Activated CD8-positive, alpha-beta memory T cell treated with anti-CD3 and anti-CD28 coated beads, Interleukin-2, amount 10 ng/mL, durations not matched to agents 7 days and 5 days (primary cell): Measurements from ENCODE around the gene ERMN. TPM values are rescaled to one million over a fixed set of nuclear protein-coding genes. Genes with fewer than 3 reads are reported as not detected.
A peak's percentile ranks its signal among the peaks of the same experiment; 100 is the strongest.
"Not testable (repeated sequence)": the region's sequence is repeated elsewhere in the genome, so short reads cannot be mapped to it uniquely, and the experiment has no call there.

Experiments
- ATAC-seq: fragments of 150-1000 bp; cut with Tn5 transposase; one replicate; pipeline ENCODE4 v1.10.0; 2021; ENCODE audit warnings: moderate library complexity
- CTCF ChIA-PET: fragments of 350-600 bp; sonication (Branson Sonifier 250); formaldehyde crosslinking; loops from one replicate; lab custom pipeline; 2021; ENCODE audit warnings: antibody characterized with exemption; lab: Charles Lee
- DNase-seq: peaks from one replicate; pipeline ENCODE4 v3.0.0-alpha.2; 2020
- H3K27ac Mint-ChIP-seq: one replicate; pipeline ENCODE4 v1.8.0; 2021; ENCODE audit warnings: mild to moderate bottlenecking, mixed read lengths
- H3K27me3 Mint-ChIP-seq: one replicate; pipeline ENCODE4 v1.8.0; 2021; ENCODE audit warnings: mixed read lengths
- H3K36me3 Mint-ChIP-seq: one replicate; pipeline ENCODE4 v1.8.0; 2021; ENCODE audit warnings: mild to moderate bottlenecking, mixed read lengths
- H3K4me1 Mint-ChIP-seq: one replicate; pipeline ENCODE4 v1.8.0; 2021; ENCODE audit warnings: mixed read lengths
- H3K4me3 Mint-ChIP-seq: one replicate; pipeline ENCODE4 v1.8.0; 2021; ENCODE audit warnings: mild to moderate bottlenecking, moderate library complexity, mixed read lengths
- H3K9me3 Mint-ChIP-seq: one replicate; pipeline ENCODE4 v1.8.0; 2022; ENCODE audit warnings: low read depth, mixed read lengths
- total RNA-seq, 2 experiments: library from RNA; stranded (reverse); gene quantifications; one replicate each; pipeline ENCODE4 v1.2.3, GENCODE V29; 2021

The ERMN gene
- total RNA-seq, result 1 to 10 TPM; 2.9 to 3.7 TPM

- H3K36me3 Mint-ChIP-seq, result peaks cover 16% of the 10 kb centered on the region
- no peak within 1 kb of the TSS for H3K4me3 Mint-ChIP-seq
- H3K27ac Mint-ChIP-seq, result peak within 1 kb of the TSS; percentile 58
- DNase-seq (no peak), ATAC-seq (no peak)
- CTCF ChIA-PET, result interaction anchor here (0.8 to 12.0 kb wide), 9 partner anchors 8 to 685 kb away, joined by 3 to 109 read pairs (median 25); no protein-coding TSS in a partner anchor
- H3K4me1 Mint-ChIP-seq, result peaks cover 26% of the 10 kb centered on the region
- H3K9me3 Mint-ChIP-seq, result no peaks in the 10 kb centered on the region
- no peaks in the 10 kb centered on the region for H3K27me3 Mint-ChIP-seq
These were observed at the start of gene ERMN for GRCh38 chr2:157325786-157326185. Gene ERMN (minus strand): TSS chr2:157325824. CDS start chr2:157325642, 182 bp downstream.

GRCh38 chr2:157375384-157375783 is 49.8 kb upstream of the ERMN start:
- Mint-ChIP-seq H3K4me3 (no peak overlapping the region), H3K9me3 (peaks cover 22% of the 10 kb centered on the region), H3K27me3 (no peaks in the 10 kb centered on the region), H3K27ac (no peak overlapping the region), H3K36me3 (peaks cover 30% of the 10 kb centered on the region), H3K4me1 (no peaks in the 10 kb centered on the region)
- ATAC-seq (no peak), DNase-seq (no peak)
- CTCF ChIA-PET, result no interaction called here

- H3K27me3 Mint-ChIP-seq, DNase-seq, H3K27ac Mint-ChIP-seq, ATAC-seq, H3K9me3 Mint-ChIP-seq, H3K4me3 Mint-ChIP-seq, CTCF ChIA-PET: not testable (repeated sequence)
- Mint-ChIP-seq H3K36me3 (peaks cover 23% of the 10 kb centered on the region), H3K4me1 (peaks cover 13% of the 10 kb centered on the region)
These were observed 42.9 kb upstream of the ERMN start for GRCh38 chr2:157368508-157368907.

- Mint-ChIP-seq H3K4me3 (no peak overlapping the region), H3K9me3 (peaks cover 16% of the 10 kb centered on the region), H3K36me3 (peaks cover 28% of the 10 kb centered on the region), H3K27me3 (no peaks in the 10 kb centered on the region), H3K27ac (no peak overlapping the region), H3K4me1 (peaks cover 17% of the 10 kb centered on the region)
- ATAC-seq, result no peak
- CTCF ChIA-PET, result interaction anchor here (1.9 to 2.3 kb wide), 2 partner anchors 32 to 65 kb away, joined by 6 to 10 read pairs; no protein-coding TSS in a partner anchor
- no peak for DNase-seq
These were observed 42.1 kb upstream of the ERMN start for GRCh38 chr2:157367704-157368103.

GRCh38 chr2:157364257-157364974 is 38.8 kb upstream of the ERMN start:
- Mint-ChIP-seq H3K27ac (no peak overlapping the region), H3K4me3 (no peak overlapping the region), H3K27me3 (no peaks in the 10 kb centered on the region), H3K4me1 (peaks cover 17% of the 10 kb centered on the region), H3K36me3 (peaks cover 57% of the 10 kb centered on the region), H3K9me3 (peaks cover 30% of the 10 kb centered on the region)
- ATAC-seq, result peak; percentile 45
- peak; percentile 56 for DNase-seq
- CTCF ChIA-PET, result interaction anchor here (0.8 to 1.5 kb wide), 2 partner anchors 37 to 62 kb away, joined by 3 to 4 read pairs; no protein-coding TSS in a partner anchor

- H3K36me3 Mint-ChIP-seq, result peaks cover 59% of the 10 kb centered on the region
- no peaks in the 10 kb centered on the region for H3K27me3 Mint-ChIP-seq
- CTCF ChIA-PET, result interaction anchor here (1.2 to 1.5 kb wide), 2 partner anchors 36 to 61 kb away, joined by 4 to 5 read pairs; no protein-coding TSS in a partner anchor
- H3K27ac Mint-ChIP-seq, result no peak overlapping the region
- H3K4me1 Mint-ChIP-seq, result peaks cover 17% of the 10 kb centered on the region
- H3K4me3 Mint-ChIP-seq, result no peak overlapping the region
- DNase-seq (no peak), ATAC-seq (no peak)
- peaks cover 30% of the 10 kb centered on the region for H3K9me3 Mint-ChIP-seq
These were observed 38.0 kb upstream of the ERMN start for GRCh38 chr2:157363612-157364101.

GRCh38 chr2:157362627-157363026 is 37.0 kb upstream of the ERMN start:
- peaks cover 17% of the 10 kb centered on the region for H3K4me1 Mint-ChIP-seq
- no peak overlapping the region for H3K27ac Mint-ChIP-seq
- CTCF ChIA-PET, result interaction anchor here (1.2 kb wide), 1 partner anchor 35 kb away, joined by 5 read pairs; no protein-coding TSS in a partner anchor

GRCh38 chr2:157361526-157361925 is 35.9 kb upstream of the ERMN start:
- DNase-seq, result no peak
- peaks cover 54% of the 10 kb centered on the region for H3K36me3 Mint-ChIP-seq
- no peak overlapping the region for H3K4me3 Mint-ChIP-seq
- peaks cover 29% of the 10 kb centered on the region for H3K9me3 Mint-ChIP-seq
- no peaks in the 10 kb centered on the region for H3K27me3 Mint-ChIP-seq
- ATAC-seq, result no peak
- no peak overlapping the region for H3K27ac Mint-ChIP-seq
- peaks cover 17% of the 10 kb centered on the region for H3K4me1 Mint-ChIP-seq
- CTCF ChIA-PET, result no interaction called here

More at GRCh38 chr2:157362627-157363026, 37.0 kb upstream of the ERMN start:
- peaks cover 30% of the 10 kb centered on the region for H3K9me3 Mint-ChIP-seq
- peaks cover 56% of the 10 kb centered on the region for H3K36me3 Mint-ChIP-seq
- DNase-seq (no peak), ATAC-seq (no peak)
- H3K4me3 Mint-ChIP-seq, result no peak overlapping the region
- no peaks in the 10 kb centered on the region for H3K27me3 Mint-ChIP-seq

GRCh38 chr2:157359628-157360027 is 34.0 kb upstream of the ERMN start:
- CTCF ChIA-PET, result interaction anchor here (1.6 kb wide), 1 partner anchor 24 kb away, joined by 5 read pairs; no protein-coding TSS in a partner anchor
- H3K27ac Mint-ChIP-seq, result no peak overlapping the region
- no peaks in the 10 kb centered on the region for H3K27me3 Mint-ChIP-seq
- no peak overlapping the region for H3K4me3 Mint-ChIP-seq
- H3K4me1 Mint-ChIP-seq, result peaks cover 13% of the 10 kb centered on the region
- peaks cover 49% of the 10 kb centered on the region for H3K36me3 Mint-ChIP-seq
- no peak for ATAC-seq
- DNase-seq, result no peak
- H3K9me3 Mint-ChIP-seq, result peaks cover 25% of the 10 kb centered on the region

GRCh38 chr2:157355618-157356017 is 30.0 kb upstream of the ERMN start:
- no peak for DNase-seq
- Mint-ChIP-seq H3K27ac (no peak overlapping the region), H3K9me3 (peaks cover 6% of the 10 kb centered on the region), H3K4me3 (no peak overlapping the region), H3K36me3 (peaks cover 25% of the 10 kb centered on the region), H3K27me3 (no peaks in the 10 kb centered on the region), H3K4me1 (no peaks in the 10 kb centered on the region)
- CTCF ChIA-PET, result interaction anchor here (4.1 kb wide), 1 partner anchor 20 kb away, joined by 20 read pairs; no protein-coding TSS in a partner anchor
- ATAC-seq, result no peak

- peaks cover 12% of the 10 kb centered on the region for H3K9me3 Mint-ChIP-seq
- DNase-seq (no peak), ATAC-seq (no peak)
- H3K27ac Mint-ChIP-seq, result no peak overlapping the region
- no peaks in the 10 kb centered on the region for H3K27me3 Mint-ChIP-seq
- no peaks in the 10 kb centered on the region for H3K4me1 Mint-ChIP-seq
- CTCF ChIA-PET, result interaction anchor here (1.5 to 2.3 kb wide), 2 partner anchors 14 to 46 kb away, joined by 3 to 21 read pairs; no protein-coding TSS in a partner anchor
- H3K36me3 Mint-ChIP-seq, result peaks cover 32% of the 10 kb centered on the region
- H3K4me3 Mint-ChIP-seq, result no peak overlapping the region
These were observed 24.4 kb upstream of the ERMN start for GRCh38 chr2:157349949-157350515.

GRCh38 chr2:157348291-157348921 is 22.8 kb upstream of the ERMN start:
- peaks cover 41% of the 10 kb centered on the region for H3K36me3 Mint-ChIP-seq
- CTCF ChIA-PET, result interaction anchor here (0.9 to 4.9 kb wide), 2 partner anchors 11 to 15 kb away, joined by 3 to 40 read pairs; no protein-coding TSS in a partner anchor
- H3K4me1 Mint-ChIP-seq, result no peaks in the 10 kb centered on the region
- ATAC-seq (no peak), DNase-seq (no peak)
- no peak overlapping the region for H3K4me3 Mint-ChIP-seq
- H3K27me3 Mint-ChIP-seq, result no peaks in the 10 kb centered on the region
- H3K27ac Mint-ChIP-seq, result no peak overlapping the region
- peaks cover 26% of the 10 kb centered on the region for H3K9me3 Mint-ChIP-seq
